Hematopoietic multipotent progenitor cell treated with erythropoietin and hydrocortisone succinate and interleukin-3 and kit ligand, for 4 days (in vitro differentiated cells): ENCODE data around the gene RING1.

Experiments used
- DNase-seq: peaks from one replicate; pipeline ENCODE4 v3.0.0-alpha.2; 2015

RING1 gene

DNA sequence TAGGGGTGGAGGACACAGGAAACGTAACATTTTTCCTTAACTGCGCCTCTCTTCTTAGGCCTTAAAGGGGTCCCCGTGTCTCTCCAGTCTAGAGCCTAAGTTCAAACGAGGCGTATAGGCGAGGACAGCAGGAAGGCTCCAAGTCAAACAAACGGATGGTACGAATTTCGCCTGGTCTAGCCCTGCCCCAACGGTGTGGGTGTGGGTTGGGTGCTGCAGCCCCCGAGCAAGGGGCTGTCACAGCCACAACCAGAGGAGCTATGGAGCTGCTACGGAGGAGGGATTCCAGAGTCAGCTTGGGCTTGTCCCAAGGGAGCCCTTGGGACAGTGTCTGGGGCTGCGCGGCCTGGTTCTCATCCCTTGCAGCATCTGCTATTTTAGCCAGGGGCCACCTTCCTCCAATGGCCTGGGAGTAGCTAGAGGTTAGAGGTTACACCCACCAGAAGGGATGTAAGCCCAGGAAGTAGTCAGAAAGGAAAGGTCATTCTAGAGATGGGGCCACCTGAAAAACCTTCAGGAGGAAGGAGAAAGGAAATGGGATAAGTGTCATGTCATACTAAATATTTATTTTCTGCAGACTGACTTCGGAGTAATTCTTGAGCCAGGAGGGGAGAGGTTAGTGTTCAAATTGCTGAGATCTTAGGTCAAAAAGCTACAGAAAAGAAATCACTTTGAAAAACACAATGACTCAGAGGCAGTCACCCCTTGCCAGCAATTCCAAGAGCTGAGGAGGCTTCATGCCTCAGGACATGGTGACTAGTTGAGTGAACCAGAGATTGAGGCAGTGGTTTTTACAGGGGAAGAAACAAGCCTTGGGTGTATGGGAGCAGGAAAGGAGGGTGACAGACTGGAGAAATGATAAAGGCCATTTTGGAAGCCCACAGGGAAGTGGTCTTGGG, 41.7 kb downstream of the RING1 start:
- peak; percentile 15 for DNase-seq

DNA sequence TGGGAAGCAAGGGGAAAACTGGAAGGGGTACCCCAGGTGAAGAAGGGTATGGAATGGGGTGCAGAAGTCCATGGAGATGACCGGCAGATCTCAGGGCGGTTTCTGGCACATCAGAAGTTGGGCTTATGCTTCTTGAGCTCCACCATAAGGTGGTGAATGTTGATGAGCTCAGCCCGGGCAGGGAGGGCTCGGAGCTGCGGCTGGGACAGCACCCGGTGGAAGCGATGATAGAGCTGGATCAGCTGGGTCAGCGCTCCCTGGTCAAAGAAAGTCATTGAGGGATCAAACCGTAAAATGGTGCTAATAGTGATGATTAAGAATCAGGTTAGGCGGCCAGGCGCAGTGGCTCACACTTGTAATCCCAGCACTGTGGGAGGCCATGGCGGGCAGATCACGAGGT, 42.4 kb downstream of the RING1 start:
- DNase-seq = no peak

DNA sequence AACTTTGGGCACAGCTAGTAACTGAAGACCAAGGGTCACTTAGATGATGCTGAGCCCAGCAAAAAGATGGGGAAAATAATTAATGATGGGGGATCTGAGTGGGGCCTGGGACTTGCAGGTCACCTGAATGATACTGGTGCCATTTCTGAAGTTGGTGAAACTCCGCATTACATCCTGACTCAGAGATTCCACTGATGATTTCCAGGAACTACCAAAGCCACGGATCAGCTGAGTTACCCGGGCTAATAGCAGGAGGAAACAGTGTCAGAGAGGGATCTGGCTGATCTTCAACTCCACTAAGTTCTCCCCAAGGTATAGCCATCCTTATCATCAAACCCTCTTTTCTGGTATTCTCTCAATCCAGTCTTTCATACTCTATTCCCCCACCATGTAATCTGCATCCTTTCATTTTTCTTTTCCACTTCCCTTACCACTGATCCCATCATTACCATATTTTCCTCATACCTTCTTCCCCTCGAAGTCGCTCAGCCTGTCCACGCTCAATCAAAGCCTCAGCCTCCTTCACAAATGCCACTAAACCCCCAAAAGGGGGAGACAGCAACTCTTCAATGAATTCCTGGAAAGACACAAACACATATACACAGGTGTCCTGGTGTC, 43.2 kb downstream of the RING1 start:
- no peak for DNase-seq

DNA sequence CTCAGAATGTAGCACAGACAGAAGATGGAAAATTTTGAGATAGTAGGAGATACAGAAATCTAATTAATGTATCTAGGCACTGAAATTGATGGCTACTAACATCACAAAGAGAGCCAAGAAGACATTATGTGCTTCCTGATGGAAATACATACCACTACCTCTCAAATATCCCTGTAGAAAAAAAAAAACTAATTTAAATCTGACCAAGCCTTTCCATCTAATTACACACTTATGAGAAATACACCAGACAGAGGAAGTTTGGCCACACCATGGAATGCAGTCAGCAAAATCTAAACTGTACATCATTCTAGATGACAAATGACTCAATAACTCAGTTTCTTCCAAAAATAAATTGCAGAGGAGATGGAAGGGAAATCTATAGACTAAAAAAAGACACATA, 44.5 kb downstream of the RING1 start:
- no peak for DNase-seq

DNA sequence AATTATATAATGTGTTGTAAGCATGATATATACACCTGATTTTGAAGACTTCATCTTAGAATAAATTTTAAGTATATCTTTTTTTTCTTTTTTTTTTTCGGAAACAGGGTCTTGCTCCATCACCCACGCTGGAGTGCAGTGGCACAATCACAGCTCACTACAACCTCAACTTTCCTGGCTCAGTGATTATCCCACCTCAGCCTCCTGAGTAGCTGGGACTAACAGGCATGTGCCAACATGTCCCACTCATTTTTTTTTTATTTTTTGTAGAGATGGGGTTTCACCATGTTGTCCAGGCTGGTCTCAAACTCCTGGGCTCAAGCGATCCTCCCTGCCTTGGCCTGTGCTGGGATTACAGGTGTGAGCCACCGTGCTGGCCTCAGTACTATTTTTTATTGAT, 46.3 kb downstream of the RING1 start:
- DNase-seq = no peak

DNA sequence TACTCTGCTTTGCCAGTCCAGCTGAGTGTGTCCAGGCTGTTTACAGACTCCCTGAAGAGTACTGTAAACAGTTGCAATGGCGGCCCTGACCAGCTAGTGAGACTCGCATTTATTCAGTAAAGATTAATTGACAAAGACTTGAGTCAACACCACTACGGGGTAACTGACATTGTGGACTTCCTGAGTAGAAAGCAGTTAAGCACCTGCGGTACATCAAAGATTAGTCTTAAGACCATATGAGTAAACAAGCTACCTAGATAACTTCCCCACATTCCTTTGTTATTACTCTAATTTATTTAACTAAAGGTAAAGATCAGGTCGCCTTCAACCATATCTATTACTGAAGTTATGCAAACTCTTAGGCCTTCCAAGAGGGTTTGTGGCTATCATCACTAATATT, 50.7 kb downstream of the RING1 start:
- no peak for DNase-seq
